ENCODE data around the gene SPATA2. TPM values are rescaled to one million over a fixed set of nuclear protein-coding genes. Genes with fewer than 3 reads are reported as not detected.

The SPATA2 gene
- total and polyA plus RNA-seq, 2 of the 13 experiments (the other 11 are each of a cell fraction or from before 2014, with no cell fraction given): 3.2 to 8.7 TPM

- no peak; the same call in 1 of the 2 replicates for TF ChIP-seq ZBTB43 (CRISPR knock-in tag; conservative IDR thresholded peaks at IDR 0.05)
- TF ChIP-seq ZNF564 (CRISPR knock-in tag; IDR thresholded peaks at IDR 0.05): peak; percentile 11; the same call in 1 of the 2 replicates
- peak; percentile 73; the same call in 1 of the 2 replicates for TF ChIP-seq ZNF263 (CRISPR knock-in tag; IDR thresholded peaks at IDR 0.05)
- peak; percentile 20 for TF ChIP-seq ZNF580 (CRISPR knock-in tag; IDR thresholded peaks at IDR 0.05; ENCODE audit: borderline replicate concordance, low read depth)
- TF ChIP-seq, protein P1, sequence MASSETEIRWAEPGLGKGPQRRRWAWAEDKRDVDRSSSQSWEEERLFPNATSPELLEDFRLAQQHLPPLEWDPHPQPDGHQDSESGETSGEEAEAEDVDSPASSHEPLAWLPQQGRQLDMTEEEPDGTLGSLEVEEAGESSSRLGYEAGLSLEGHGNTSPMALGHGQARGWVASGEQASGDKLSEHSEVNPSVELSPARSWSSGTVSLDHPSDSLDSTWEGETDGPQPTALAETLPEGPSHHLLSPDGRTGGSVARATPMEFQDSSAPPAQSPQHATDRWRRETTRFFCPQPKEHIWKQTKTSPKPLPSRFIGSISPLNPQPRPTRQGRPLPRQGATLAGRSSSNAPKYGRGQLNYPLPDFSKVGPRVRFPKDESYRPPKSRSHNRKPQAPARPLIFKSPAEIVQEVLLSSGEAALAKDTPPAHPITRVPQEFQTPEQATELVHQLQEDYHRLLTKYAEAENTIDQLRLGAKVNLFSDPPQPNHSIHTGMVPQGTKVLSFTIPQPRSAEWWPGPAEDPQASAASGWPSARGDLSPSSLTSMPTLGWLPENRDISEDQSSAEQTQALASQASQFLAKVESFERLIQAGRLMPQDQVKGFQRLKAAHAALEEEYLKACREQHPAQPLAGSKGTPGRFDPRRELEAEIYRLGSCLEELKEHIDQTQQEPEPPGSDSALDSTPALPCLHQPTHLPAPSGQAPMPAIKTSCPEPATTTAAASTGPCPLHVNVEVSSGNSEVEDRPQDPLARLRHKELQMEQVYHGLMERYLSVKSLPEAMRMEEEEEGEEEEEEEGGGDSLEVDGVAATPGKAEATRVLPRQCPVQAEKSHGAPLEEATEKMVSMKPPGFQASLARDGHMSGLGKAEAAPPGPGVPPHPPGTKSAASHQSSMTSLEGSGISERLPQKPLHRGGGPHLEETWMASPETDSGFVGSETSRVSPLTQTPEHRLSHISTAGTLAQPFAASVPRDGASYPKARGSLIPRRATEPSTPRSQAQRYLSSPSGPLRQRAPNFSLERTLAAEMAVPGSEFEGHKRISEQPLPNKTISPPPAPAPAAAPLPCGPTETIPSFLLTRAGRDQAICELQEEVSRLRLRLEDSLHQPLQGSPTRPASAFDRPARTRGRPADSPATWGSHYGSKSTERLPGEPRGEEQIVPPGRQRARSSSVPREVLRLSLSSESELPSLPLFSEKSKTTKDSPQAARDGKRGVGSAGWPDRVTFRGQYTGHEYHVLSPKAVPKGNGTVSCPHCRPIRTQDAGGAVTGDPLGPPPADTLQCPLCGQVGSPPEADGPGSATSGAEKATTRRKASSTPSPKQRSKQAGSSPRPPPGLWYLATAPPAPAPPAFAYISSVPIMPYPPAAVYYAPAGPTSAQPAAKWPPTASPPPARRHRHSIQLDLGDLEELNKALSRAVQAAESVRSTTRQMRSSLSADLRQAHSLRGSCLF (CRISPR knock-in tag; IDR thresholded peaks at IDR 0.05; ENCODE audit: borderline replicate concordance): no peak
- 0 out of 2 replicates have a peak, but pooled peaks have one; percentile 7 for TF ChIP-seq ZFP37 (CRISPR knock-in tag; IDR thresholded peaks at IDR 0.05; ENCODE audit: borderline replicate concordance)
- TF ChIP-seq, protein P2, sequence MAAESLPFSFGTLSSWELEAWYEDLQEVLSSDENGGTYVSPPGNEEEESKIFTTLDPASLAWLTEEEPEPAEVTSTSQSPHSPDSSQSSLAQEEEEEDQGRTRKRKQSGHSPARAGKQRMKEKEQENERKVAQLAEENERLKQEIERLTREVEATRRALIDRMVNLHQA (CRISPR knock-in tag; IDR thresholded peaks at IDR 0.05): no peak
- peak; percentile 91; the same call in 1 of the 2 replicates for TF ChIP-seq THYN1 (CRISPR knock-in tag; IDR thresholded peaks at IDR 0.05; ENCODE audit: borderline replicate concordance, low read depth)
- no peak; the same call in 1 of the 2 replicates for TF ChIP-seq XBP1 (CRISPR knock-in tag; IDR thresholded peaks at IDR 0.05)
- TF ChIP-seq AGO2 (optimal IDR thresholded peaks at IDR 0.05; ENCODE audit: low read depth, low read length): peak; percentile 45
- TF ChIP-seq, protein P3, sequence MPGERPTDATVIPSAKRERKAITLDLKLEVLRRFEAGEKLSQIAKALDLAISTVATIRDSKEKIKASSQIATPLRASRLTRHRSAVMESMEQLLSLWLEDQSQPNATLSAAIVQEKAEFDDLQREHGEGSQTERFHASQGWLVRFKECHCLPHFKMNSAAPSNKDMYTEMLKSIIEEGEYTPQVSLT (CRISPR knock-in tag; IDR thresholded peaks at IDR 0.05; ENCODE audit: borderline replicate concordance, low read depth): no peak; the same call in 1 of the 2 replicates
- TF ChIP-seq ZSCAN25 (CRISPR knock-in tag; IDR thresholded peaks at IDR 0.05): no peak
- TF ChIP-seq, protein P4, sequence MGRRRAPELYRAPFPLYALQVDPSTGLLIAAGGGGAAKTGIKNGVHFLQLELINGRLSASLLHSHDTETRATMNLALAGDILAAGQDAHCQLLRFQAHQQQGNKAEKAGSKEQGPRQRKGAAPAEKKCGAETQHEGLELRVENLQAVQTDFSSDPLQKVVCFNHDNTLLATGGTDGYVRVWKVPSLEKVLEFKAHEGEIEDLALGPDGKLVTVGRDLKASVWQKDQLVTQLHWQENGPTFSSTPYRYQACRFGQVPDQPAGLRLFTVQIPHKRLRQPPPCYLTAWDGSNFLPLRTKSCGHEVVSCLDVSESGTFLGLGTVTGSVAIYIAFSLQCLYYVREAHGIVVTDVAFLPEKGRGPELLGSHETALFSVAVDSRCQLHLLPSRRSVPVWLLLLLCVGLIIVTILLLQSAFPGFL (CRISPR knock-in tag; IDR thresholded peaks at IDR 0.05): no peak
- peak; percentile 76 for TF ChIP-seq CEBPG (CRISPR knock-in tag; IDR thresholded peaks at IDR 0.05)
- TF ChIP-seq, protein P5, sequence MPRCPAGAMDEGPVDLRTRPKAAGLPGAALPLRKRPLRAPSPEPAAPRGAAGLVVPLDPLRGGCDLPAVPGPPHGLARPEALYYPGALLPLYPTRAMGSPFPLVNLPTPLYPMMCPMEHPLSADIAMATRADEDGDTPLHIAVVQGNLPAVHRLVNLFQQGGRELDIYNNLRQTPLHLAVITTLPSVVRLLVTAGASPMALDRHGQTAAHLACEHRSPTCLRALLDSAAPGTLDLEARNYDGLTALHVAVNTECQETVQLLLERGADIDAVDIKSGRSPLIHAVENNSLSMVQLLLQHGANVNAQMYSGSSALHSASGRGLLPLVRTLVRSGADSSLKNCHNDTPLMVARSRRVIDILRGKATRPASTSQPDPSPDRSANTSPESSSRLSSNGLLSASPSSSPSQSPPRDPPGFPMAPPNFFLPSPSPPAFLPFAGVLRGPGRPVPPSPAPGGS (CRISPR knock-in tag; IDR thresholded peaks at IDR 0.05): peak; percentile 90
- TF ChIP-seq MAX (IDR thresholded peaks at IDR 0.05): no peak; the same call in none of the 2 replicates
- TF ChIP-seq ZNF234 (CRISPR knock-in tag; conservative IDR thresholded peaks at IDR 0.05): no peak; the same call in 1 of the 2 replicates
- TF ChIP-seq, protein P6, sequence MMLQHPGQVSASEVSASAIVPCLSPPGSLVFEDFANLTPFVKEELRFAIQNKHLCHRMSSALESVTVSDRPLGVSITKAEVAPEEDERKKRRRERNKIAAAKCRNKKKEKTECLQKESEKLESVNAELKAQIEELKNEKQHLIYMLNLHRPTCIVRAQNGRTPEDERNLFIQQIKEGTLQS (CRISPR knock-in tag; IDR thresholded peaks at IDR 0.05): peak; percentile 85; the same call in 1 of the 2 replicates
Measured at GRCh38 chr20:49915380-49916145, at the start of gene SPATA2 (continued).

Measured in HepG2 (cell line).